ENCODE results near the gene PHAF1.
A peak's percentile ranks its signal among the peaks of the same experiment; 100 is the strongest.
"Not testable (repeated sequence)": the region's sequence is repeated elsewhere in the genome, so short reads cannot be mapped to it uniquely, and the experiment has no call there.

PHAF1 gene

GRCh38 chr16:67105246-67105645 is 4.5 kb upstream of the PHAF1 start:
- DNase-seq = peak; percentile 79 to 89

- no peak for DNase-seq
Observed at GRCh38 chr16:67105881-67106280, 3.9 kb upstream of the PHAF1 start.

- no peak for DNase-seq
Observed at GRCh38 chr16:67108489-67108888, 1.3 kb upstream of the PHAF1 start.

- no peak for DNase-seq
Observed at GRCh38 chr16:67108931-67109406, 772 bp upstream of the PHAF1 start.

GRCh38 chr16:67111951-67112444 is 2.3 kb downstream of the PHAF1 start:
- no peak for DNase-seq

GRCh38 chr16:67112591-67113399 is 3.1 kb downstream of the PHAF1 start:
- DNase-seq = no peak

- no peak for DNase-seq
Observed at GRCh38 chr16:67114793-67115192, 5.1 kb downstream of the PHAF1 start.

GRCh38 chr16:67115639-67116038 is 5.9 kb downstream of the PHAF1 start:
- peak; percentile 61 to 75 for DNase-seq

- DNase-seq = peak; percentile 37 to 43
Observed at GRCh38 chr16:67116388-67117311, 6.9 kb downstream of the PHAF1 start.

GRCh38 chr16:67117716-67118115 is 8.0 kb downstream of the PHAF1 start:
- DNase-seq = no peak

GRCh38 chr16:67120025-67120424 is 10.3 kb downstream of the PHAF1 start:
- DNase-seq = no peak

GRCh38 chr16:67122799-67123198 is 13.1 kb downstream of the PHAF1 start:
- not testable (repeated sequence) for DNase-seq

- no peak for DNase-seq
Observed at GRCh38 chr16:67128417-67128816, 18.7 kb downstream of the PHAF1 start.

- DNase-seq = no peak
Observed at GRCh38 chr16:67128887-67129286, 19.1 kb downstream of the PHAF1 start.

GRCh38 chr16:67129422-67129821 is 19.7 kb downstream of the PHAF1 start:
- DNase-seq = no peak

- DNase-seq = no peak
Observed at GRCh38 chr16:67137605-67138004, 27.9 kb downstream of the PHAF1 start.

GRCh38 chr16:67141391-67141790 is 31.6 kb downstream of the PHAF1 start:
- no peak for DNase-seq

- DNase-seq = no peak
Observed at GRCh38 chr16:67142342-67142741, 32.6 kb downstream of the PHAF1 start.

- DNase-seq = no peak
Observed at GRCh38 chr16:67144943-67145342, 35.2 kb downstream of the PHAF1 start.

GRCh38 chr16:67145746-67146145 is 36.0 kb downstream of the PHAF1 start:
- no peak for DNase-seq

- DNase-seq = no peak
Observed at GRCh38 chr16:67146523-67147357, 37.0 kb downstream of the PHAF1 start.

- DNase-seq = no peak
Observed at GRCh38 chr16:67147437-67148140, 37.8 kb downstream of the PHAF1 start.
